GM18867 (cell line): Measurements from ENCODE around the gene IL2RA.
A peak's percentile ranks its signal among the peaks of the same experiment; 100 is the strongest.
"Not testable (repeated sequence)": the region's sequence is repeated elsewhere in the genome, so short reads cannot be mapped to it uniquely, and the experiment has no call there.

ENCODE experiments used
- ATAC-seq: cut with Tn5 transposase; IDR thresholded peaks from one replicate; pipeline ENCODE4 v1.9.1; 2021; ENCODE audit warnings: mild to moderate bottlenecking, moderate library complexity; ENCODE audit not compliant: unreplicated experiment

IL2RA gene

DNA sequence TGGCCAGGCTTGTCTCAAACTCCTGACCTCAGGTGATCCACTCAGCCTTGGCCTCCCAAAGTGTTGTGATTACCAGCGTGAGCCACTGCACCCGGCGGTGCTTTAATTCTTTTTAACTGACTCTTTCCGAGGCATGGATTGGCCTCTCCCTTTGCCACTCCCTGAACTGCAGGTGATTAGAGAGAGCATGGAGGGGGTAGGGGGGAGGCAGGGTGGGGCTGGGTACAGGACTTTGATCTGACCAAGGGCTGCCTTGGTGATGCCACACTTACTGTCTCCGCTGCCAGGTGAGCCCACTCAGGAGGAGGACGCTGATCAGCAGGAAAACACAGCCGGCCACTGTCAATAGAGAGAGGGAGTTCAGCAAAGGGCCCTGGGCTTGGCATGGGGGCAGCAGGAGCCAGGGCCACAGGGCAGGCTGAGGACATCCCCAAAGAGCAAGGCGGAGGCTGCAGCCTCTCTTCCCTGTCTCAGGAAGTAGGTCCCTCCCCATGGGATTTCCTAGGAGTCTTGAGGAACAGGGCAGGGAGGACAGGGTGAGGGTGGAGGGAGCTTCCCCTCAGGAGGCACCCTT, 44.3 kb downstream of the IL2RA start:
- ATAC-seq, result no peak

DNA sequence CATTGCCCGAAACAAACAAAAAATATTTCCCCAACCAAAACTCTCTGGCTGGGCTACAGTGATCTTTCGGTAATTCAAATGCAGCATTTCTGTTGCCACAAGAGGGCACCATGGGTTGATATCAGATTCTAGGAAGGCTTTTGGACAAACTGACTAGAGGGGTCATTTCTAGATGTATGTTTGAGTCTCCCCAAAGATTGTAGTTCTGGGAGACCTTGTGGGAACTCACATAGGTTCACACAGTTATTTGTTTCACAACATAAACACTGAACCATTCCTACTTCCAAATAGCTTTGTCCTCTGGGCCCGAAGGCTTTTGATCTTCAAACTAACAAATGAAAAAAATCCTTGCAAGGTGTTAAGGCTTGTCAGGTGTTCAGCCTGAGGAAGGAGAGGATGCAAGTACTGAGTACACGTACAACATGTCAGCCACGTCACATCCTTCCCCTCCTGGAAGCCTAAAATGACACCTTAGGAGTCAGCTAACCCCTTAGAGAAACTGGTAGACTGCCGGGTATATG, 47.9 kb downstream of the IL2RA start:
- ATAC-seq, result no peak

- no peak for ATAC-seq
These were observed 48.6 kb downstream of the IL2RA start for GRCh38 chr10:6013413-6014192.

GRCh38 chr10:6012121-6012905, 49.9 kb downstream of the IL2RA start:
- ATAC-seq, result no peak

- no peak for ATAC-seq
These were observed 50.6 kb downstream of the IL2RA start for GRCh38 chr10:6011558-6011957.

DNA sequence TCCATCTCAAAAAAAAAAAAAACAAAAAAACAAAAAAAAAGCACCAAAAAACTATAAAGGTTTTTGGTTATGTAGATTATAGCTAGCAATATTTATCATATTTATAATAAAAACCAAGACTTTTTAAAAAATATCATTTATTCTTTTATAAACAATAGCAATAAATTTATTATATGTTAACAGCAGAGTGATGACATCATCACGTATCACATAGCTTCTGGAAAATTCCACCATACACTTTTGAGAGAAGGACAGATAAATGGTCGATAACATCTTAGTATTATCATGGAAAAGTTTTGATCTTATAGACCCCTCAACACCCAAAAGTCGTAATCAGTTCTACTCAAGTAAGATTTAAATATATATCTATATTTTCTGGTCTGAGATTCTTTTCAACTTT, 51.6 kb downstream of the IL2RA start:
- ATAC-seq, result no peak

GRCh38 chr10:6009961-6010360, 52.2 kb downstream of the IL2RA start:
- no peak for ATAC-seq

GRCh38 chr10:6009150-6009549, 53.0 kb downstream of the IL2RA start:
- ATAC-seq, result no peak

DNA sequence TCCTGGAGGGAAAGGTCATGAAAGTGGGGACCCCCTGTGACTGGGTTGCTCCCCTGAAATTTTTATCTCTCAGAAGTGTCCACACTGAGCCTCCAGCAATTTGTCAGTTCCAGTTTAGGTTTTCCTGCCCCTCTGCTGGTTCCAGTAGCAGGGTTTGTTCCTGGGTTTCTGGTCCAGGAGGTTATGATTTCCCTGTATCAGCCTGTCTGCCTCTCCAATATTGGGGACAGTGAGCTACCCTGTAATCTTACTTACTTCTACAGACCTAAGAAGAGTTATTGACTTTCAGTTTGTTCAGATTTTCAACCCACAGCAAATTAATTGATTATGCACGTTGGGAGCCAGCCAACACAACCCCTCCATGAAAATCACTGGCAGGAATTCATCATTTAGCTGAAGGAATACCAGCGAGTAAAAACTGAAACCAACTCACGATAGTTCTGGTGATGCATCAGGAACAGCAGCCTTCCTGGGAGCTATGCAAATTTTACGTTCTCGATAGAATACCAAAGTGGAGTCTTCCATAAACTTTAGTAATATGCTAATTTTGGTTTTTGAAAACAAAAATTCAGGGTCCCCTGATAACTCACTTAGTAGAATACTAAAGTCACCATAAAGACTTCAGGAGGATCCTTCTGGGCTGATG, 53.5 kb downstream of the IL2RA start:
- no peak for ATAC-seq

- ATAC-seq, result no peak
These were observed 55.2 kb downstream of the IL2RA start for GRCh38 chr10:6006991-6007390.

DNA sequence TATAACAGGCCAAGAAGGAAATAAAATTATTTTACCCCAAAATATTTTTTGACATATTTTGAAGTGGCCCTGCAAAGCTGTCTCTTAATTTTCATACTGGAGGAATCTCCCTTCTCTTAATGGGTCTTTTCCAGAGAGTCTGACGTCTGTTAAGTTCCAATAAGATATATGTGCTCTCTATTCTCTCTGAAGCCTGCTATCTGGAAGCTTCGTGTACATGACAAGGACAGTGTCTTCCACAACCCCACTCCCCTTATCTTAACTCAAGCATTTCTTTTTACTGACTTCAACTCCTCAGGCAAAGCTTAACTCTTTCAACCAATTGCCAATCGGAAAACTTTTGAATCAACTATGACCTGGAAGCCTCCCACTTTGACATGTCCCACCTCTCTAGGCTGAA, 55.6 kb downstream of the IL2RA start:
- ATAC-seq, result no peak

DNA sequence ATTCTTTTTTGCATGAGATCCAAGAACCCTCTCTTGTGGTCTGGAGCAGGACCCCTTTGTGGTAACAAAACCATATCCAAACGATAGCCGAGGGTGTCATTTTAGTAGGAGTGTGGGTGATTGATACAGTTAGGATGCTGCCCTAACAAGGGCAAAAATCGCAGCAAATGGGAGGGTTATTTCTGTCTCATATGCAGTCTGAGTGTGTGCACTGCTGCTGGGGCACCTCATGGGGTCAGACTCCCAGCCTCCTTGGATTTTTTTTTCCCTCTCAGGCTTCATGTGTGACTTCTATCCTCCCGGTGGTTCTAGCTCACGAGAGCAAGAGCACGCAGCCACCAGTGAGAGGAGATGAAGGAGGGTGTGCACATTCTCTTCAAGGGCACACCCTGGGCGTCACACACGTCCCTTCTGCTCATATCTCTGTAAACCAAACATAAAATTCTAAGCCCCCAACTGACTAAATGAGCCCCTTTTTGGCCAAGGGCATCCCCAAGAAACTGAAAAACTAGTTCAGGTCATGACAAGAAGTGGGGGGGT, 56.2 kb downstream of the IL2RA start:
- ATAC-seq, result no peak

DNA sequence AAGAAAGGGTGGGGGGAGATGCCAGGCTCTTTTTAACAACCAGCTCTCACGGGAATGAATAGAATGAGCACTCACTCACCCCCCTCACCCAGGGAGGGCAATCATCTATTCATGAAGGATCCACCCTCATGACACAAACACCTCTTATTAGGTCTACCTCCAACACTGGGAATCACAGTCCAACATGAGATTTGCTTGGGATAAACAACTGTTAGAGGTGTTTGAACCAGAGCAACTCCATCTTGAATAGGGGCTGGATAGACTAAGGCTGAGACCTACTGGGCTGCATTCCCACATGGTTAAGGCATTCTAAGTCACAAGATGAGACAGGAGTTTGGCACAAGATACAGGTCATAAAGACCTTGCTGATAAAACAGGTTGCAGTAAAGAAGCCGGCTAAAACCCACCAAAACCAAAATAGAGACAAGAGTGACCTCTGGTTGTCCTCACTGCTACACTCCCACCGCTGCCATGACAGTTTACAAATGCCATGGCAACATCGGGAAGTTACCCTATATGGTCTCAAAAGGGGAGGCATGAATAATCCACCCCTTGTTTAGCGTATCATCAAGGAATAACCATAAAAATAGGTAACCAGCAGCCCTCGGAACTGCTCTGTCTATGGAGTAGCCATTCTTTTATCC, 56.9 kb downstream of the IL2RA start:
- ATAC-seq, result not testable (repeated sequence)

DNA sequence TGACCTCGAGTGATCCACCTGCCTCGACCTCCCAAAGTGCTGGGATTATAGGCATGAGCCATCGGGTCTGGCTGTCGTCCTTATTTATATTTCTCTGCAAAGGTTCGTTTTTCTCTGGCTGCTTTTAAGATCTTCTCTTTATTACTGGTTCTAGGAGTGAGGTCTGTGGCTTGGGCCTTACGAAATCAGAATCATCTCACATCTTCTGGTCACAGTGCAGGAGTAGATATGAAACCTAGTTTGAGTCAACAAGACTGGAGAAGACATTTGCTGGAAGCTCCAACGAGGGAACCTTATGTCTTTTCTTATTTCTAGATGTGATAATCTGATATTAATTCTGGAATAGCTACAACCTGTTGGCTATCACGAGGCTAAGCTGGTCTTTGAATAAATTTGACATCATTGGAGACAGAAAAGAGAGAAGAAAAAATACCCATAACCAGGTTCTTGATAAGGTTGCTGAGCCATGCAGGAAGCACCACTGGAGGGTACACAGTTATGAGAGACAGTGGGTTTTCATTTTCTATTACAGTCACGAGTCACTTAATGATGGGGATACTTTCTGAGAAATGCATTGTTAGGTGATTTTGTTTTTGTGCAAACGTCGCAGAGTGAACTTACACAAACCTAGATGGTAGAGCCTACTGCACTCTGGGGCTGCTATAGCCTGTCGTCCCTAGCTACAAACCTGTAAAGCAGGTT, 59.2 kb downstream of the IL2RA start:
- ATAC-seq, result peak; percentile 76

DNA sequence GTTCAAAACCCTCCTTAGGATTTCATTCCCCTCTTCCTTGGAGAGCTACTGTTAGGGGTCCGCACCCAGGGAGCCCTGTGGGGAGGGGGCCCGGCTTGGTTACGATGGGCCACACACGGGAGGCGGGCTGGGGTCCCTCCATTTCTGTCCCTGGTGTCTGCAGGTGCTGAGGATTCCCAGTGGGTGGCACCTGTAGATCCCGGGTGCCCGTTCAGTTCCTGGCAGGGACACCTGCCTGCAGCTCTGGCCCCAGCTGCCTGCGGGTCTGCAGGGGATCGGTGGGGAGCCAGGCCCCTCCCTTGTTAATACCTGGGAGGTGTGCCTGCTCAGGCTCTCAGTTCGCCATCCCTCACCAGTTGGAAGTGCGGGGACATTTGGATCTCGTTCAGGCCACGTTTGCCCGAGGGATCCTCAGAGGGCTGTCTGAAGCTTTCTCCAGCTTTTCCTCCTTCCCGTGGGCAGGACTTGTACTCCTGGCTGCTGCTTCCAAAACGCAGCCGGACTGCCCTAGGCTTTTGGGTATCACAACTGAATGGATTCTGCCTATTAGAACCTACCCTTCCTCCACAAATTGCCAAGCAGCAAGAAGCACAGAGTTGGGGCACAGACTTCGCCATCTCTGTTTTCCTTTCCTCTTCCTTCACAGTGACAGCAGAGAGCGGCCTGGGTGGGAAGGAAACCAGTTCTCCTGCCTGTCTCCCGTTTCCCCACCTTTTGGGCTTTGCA, 62.6 kb downstream of the IL2RA start:
- ATAC-seq, result no peak

- ATAC-seq, result no peak
These were observed 65.5 kb downstream of the IL2RA start for GRCh38 chr10:5996696-5997095.

DNA sequence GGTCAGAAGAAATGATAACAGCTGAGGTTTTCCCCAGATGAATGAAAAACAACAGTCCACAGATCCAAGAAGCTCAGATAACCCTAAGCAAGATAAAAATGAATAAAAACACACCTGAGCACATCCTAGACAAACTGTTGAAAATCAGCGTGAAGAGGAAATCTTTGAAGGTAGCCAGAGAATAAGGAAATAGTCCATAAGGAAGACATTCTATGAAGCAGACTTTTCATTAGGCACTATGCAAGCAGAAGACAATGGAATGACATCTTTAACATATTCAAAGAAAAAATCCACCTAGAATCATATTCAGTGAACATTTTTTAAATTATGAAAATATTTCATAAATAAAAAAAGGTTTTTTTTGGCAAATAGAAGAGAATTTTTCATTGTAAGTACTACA, 69.8 kb downstream of the IL2RA start:
- no peak for ATAC-seq

DNA sequence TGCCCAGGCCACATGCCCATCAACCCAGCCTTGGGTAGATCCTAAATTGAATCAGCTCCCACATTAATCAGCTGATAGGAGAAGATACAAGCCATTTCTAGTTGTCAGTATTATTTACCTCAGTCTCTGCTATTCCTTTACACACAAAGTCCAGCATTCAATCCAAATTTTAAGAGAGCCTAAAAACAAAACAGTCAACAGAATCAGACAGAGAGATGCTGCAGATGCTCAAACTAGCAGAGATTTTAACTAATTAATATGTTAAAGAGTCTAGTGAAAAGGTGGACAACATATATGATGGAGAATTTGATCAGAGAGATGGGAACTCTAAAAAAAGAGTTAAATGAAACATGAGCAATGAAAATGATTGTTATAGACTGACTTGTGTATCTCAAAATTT, 70.5 kb downstream of the IL2RA start:
- no peak for ATAC-seq

DNA sequence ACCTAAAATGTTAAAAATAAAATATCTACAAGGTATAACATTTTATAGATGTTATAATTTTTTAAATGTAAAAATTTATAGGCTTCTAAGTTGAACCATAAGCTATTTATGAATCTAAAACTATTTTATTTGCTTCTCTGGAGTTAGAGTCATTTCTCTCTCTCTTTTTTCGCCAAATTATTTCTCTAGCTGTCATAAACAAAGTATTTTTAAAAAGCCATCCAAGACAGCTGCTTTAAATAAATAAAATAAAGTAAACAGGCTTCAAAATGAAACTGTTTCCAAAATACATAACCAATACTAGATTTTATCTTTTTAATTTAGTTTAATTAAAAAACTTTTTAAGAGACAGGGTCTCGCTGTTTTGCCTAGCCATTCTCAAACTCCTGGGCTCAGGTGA, 72.4 kb downstream of the IL2RA start:
- ATAC-seq, result no peak
